ENCODE data around the gene LIMK1.
"Not testable (repeated sequence)": the region's sequence is repeated elsewhere in the genome, so short reads cannot be mapped to it uniquely, and the experiment has no call there.

Gene LIMK1

GRCh38 chr7:74121401-74122249, 38.0 kb downstream of the LIMK1 start:
- H3K79me2 ChIP-seq (ENCODE audit: insufficient read depth, low read length), result no peaks in the 10 kb centered on the region
- H3K4me3 ChIP-seq (ENCODE audit: low read depth in 1 of 2, low read length in 2 of 2), result no peak overlapping the region
- no peaks in the 10 kb centered on the region for H3K27me3 ChIP-seq (ENCODE audit: insufficient read depth, low read length, poor library complexity)
- H3K4me2 ChIP-seq (ENCODE audit: insufficient read depth, low read length), result no peak overlapping the region
- DNase-seq (no peak), ATAC-seq (ENCODE audit: insufficient read depth, low read depth) (no peak)
- peaks cover 21% of the 10 kb centered on the region for H3K36me3 ChIP-seq (ENCODE audit: insufficient read depth, low read length)
- no peak for TF ChIP-seq EZH2 (IDR thresholded peaks at IDR 0.05; ENCODE audit: borderline replicate concordance, low read depth, low read length, severe bottlenecking)
- no peak for TF ChIP-seq CTCF (IDR thresholded peaks at IDR 0.05; ENCODE audit: borderline replicate concordance, extremely low read depth, low read length, poor library complexity, severe bottlenecking)
- H3K9ac ChIP-seq (ENCODE audit: low read depth, low read length), result no peak overlapping the region
- H3K4me1 ChIP-seq (ENCODE audit: insufficient read depth, low read length), result no peaks in the 10 kb centered on the region
- no peaks in the 10 kb centered on the region for H3K9me3 ChIP-seq (ENCODE audit: insufficient read depth, low read length, severe bottlenecking)
- H3K27ac ChIP-seq (ENCODE audit: low read length), result no peak overlapping the region
- no peaks in the 10 kb centered on the region for H4K20me1 ChIP-seq (ENCODE audit: insufficient read depth, low read length)
- no peak overlapping the region for H2AFZ ChIP-seq (ENCODE audit: low read depth, low read length)

DNA sequence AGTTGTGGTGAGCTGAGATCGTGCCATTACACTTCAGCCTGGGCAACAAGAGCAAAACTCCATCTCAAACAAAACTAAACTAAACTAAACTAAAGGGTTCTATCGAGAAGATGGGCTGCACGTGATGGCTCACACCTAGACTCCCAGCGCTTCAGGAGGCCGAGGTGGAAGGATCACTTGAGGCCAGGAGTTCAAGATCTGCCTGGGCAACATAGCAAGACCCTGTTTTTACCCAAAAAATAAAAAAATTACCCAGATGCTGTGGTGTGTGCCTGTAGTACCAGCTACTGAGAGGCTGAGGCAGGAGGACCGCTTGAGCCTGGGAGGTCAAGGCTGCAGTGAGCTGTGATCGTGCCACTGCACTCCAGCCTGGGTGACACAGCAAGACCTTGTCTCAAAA, 40.3 kb downstream of the LIMK1 start:
- not testable (repeated sequence) for H3K27ac ChIP-seq (ENCODE audit: low read length); H3K4me3 ChIP-seq (ENCODE audit: low read depth in 1 of 2, low read length in 2 of 2); H3K9ac ChIP-seq (ENCODE audit: low read depth, low read length); H3K79me2 ChIP-seq (ENCODE audit: insufficient read depth, low read length); ATAC-seq (ENCODE audit: insufficient read depth, low read depth); H4K20me1 ChIP-seq (ENCODE audit: insufficient read depth, low read length); H2AFZ ChIP-seq (ENCODE audit: low read depth, low read length); H3K27me3 ChIP-seq (ENCODE audit: insufficient read depth, low read length, poor library complexity); H3K4me2 ChIP-seq (ENCODE audit: insufficient read depth, low read length); DNase-seq; H3K9me3 ChIP-seq (ENCODE audit: insufficient read depth, low read length, severe bottlenecking); H3K4me1 ChIP-seq (ENCODE audit: insufficient read depth, low read length)
- H3K36me3 ChIP-seq (ENCODE audit: insufficient read depth, low read length), result peaks cover 16% of the 10 kb centered on the region

- TF ChIP-seq EZH2 (IDR thresholded peaks at IDR 0.05; ENCODE audit: borderline replicate concordance, low read depth, low read length, severe bottlenecking) (no peak), CTCF (IDR thresholded peaks at IDR 0.05; ENCODE audit: borderline replicate concordance, extremely low read depth, low read length, poor library complexity, severe bottlenecking) (no peak)
- Histone ChIP-seq H3K4me2 (ENCODE audit: insufficient read depth, low read length) (no peak overlapping the region), H3K4me1 (ENCODE audit: insufficient read depth, low read length) (no peaks in the 10 kb centered on the region), H3K9me3 (ENCODE audit: insufficient read depth, low read length, severe bottlenecking) (no peaks in the 10 kb centered on the region), H3K27ac (ENCODE audit: low read length) (no peak overlapping the region), H3K79me2 (ENCODE audit: insufficient read depth, low read length) (no peaks in the 10 kb centered on the region), H4K20me1 (ENCODE audit: insufficient read depth, low read length) (no peaks in the 10 kb centered on the region), H3K9ac (ENCODE audit: low read depth, low read length) (no peak overlapping the region), H3K4me3 (ENCODE audit: low read depth in 1 of 2, low read length in 2 of 2) (no peak overlapping the region), H2AFZ (ENCODE audit: low read depth, low read length) (no peak overlapping the region), H3K27me3 (ENCODE audit: insufficient read depth, low read length, poor library complexity) (no peaks in the 10 kb centered on the region), H3K36me3 (ENCODE audit: insufficient read depth, low read length) (peaks cover 3% of the 10 kb centered on the region)
- ATAC-seq (ENCODE audit: insufficient read depth, low read depth) (no peak), DNase-seq (no peak)
Observed at GRCh38 chr7:74126220-74126880, 42.7 kb downstream of the LIMK1 start.

DNA sequence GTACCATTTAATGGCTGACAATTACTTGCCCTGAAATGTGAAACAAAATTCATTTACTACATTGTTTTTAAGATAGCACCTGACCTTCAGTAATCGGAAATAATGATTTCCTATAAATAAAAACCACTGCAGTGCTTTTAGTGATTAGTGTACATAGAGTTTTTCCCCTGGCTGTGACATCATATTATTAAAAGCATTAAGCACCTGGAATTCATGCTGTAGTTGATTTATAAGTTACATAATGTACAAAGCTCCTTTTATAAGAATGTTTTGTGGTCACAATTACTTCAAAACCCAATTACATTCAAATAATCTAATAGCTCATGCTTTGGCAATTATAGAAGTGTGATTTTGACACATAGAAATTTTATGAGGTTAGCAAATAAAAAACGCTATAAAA, 46.3 kb downstream of the LIMK1 start:
- H3K27ac ChIP-seq (ENCODE audit: low read length), result no peak overlapping the region

More for the DNA sequence above, 46.3 kb downstream of the LIMK1 start:
- no peak overlapping the region for H3K9ac ChIP-seq (ENCODE audit: low read depth, low read length)
- H3K79me2 ChIP-seq (ENCODE audit: insufficient read depth, low read length), result no peaks in the 10 kb centered on the region
- TF ChIP-seq CTCF (IDR thresholded peaks at IDR 0.05; ENCODE audit: borderline replicate concordance, extremely low read depth, low read length, poor library complexity, severe bottlenecking) (no peak), EZH2 (IDR thresholded peaks at IDR 0.05; ENCODE audit: borderline replicate concordance, low read depth, low read length, severe bottlenecking) (no peak)
- DNase-seq, result no peak
- no peaks in the 10 kb centered on the region for H3K27me3 ChIP-seq (ENCODE audit: insufficient read depth, low read length, poor library complexity)
- no peak overlapping the region for H2AFZ ChIP-seq (ENCODE audit: low read depth, low read length)
- H3K36me3 ChIP-seq (ENCODE audit: insufficient read depth, low read length), result no peaks in the 10 kb centered on the region
- H3K4me3 ChIP-seq (ENCODE audit: low read depth in 1 of 2, low read length in 2 of 2), result no peak overlapping the region
- no peaks in the 10 kb centered on the region for H3K9me3 ChIP-seq (ENCODE audit: insufficient read depth, low read length, severe bottlenecking)
- no peaks in the 10 kb centered on the region for H4K20me1 ChIP-seq (ENCODE audit: insufficient read depth, low read length)
- no peak overlapping the region for H3K4me2 ChIP-seq (ENCODE audit: insufficient read depth, low read length)
- ATAC-seq (ENCODE audit: insufficient read depth, low read depth), result no peak
- H3K4me1 ChIP-seq (ENCODE audit: insufficient read depth, low read length), result peaks cover 12% of the 10 kb centered on the region

Data from DND-41 (cell line).